ENCODE data around the gene ANAPC2. TPM values are rescaled to one million over a fixed set of nuclear protein-coding genes. Genes with fewer than 3 reads are reported as not detected.

The ANAPC2 gene
- total RNA-seq, 4 donors from 2014 or later: 14.0 to 34.1 (median 25.1) TPM

- no CpG with 5 or more reads among the region's 9 CpGs for WGBS, 2 donors
Observed at GRCh38 chr9:137146527-137146918, 41.8 kb downstream of the ANAPC2 start.

GRCh38 chr9:137145731-137146526, 42.4 kb downstream of the ANAPC2 start:
- no peak for DNase-seq
- TF ChIP-seq POLR2A (IDR thresholded peaks at IDR 0.05) (no peak), CTCF (IDR thresholded peaks at IDR 0.05) (no peak)
- WGBS, 2 donors: 58 to 62% methylated on average over 12 to 14 of the region's 49 CpGs
- no peaks in the 10 kb centered on the region for H3K36me3 ChIP-seq
- H3K27ac ChIP-seq: no peak overlapping the region
- no peak overlapping the region for H3K4me3 ChIP-seq
- H3K4me1 ChIP-seq: no peaks in the 10 kb centered on the region
- intact Hi-C loops (cut with DNase I): no loop called here
- peaks cover 0 to 5% (median 0%) of the 10 kb centered on the region in 3 donors for H3K9me3 ChIP-seq
- H3K27me3 ChIP-seq: peaks cover 0 to 83% (median 0%) of the 10 kb centered on the region in 4 donors

More at GRCh38 chr9:137146527-137146918, 41.8 kb downstream of the ANAPC2 start:
- Histone ChIP-seq H3K9me3 (peaks cover 0 to 8% (median 0%) of the 10 kb centered on the region in 3 donors), H3K27ac (no peak overlapping the region), H3K4me3 (no peak overlapping the region), H3K27me3 (peaks cover 0 to 77% (median 0%) of the 10 kb centered on the region in 4 donors), H3K4me1 (no peaks in the 10 kb centered on the region), H3K36me3 (no peaks in the 10 kb centered on the region)
- TF ChIP-seq POLR2A (IDR thresholded peaks at IDR 0.05) (no peak), CTCF (IDR thresholded peaks at IDR 0.05) (no peak)
- intact Hi-C loops (cut with DNase I): no loop called here
- DNase-seq: no peak

- Histone ChIP-seq H3K4me1 (peaks cover 0 to 11% (median 8%) of the 10 kb centered on the region in 3 donors), H3K9me3 (no peaks in the 10 kb centered on the region), H3K27me3 (peaks cover 0 to 94% (median 14%) of the 10 kb centered on the region in 4 donors), H3K36me3 (no peaks in the 10 kb centered on the region), H3K4me3 (no peak overlapping the region), H3K27ac (no peak overlapping the region)
- intact Hi-C loops (cut with DNase I): no loop called here
- 20 to 37% methylated on average over 2 of the region's 4 CpGs for WGBS, 2 donors
- TF ChIP-seq POLR2A (IDR thresholded peaks at IDR 0.05): no peak
- no peak for TF ChIP-seq CTCF (IDR thresholded peaks at IDR 0.05)
- no peak for DNase-seq
Observed at GRCh38 chr9:137143459-137143858, 44.9 kb downstream of the ANAPC2 start.

- H3K4me3 ChIP-seq: no peak overlapping the region
- no peak for TF ChIP-seq CTCF (IDR thresholded peaks at IDR 0.05)
- no peak for TF ChIP-seq POLR2A (IDR thresholded peaks at IDR 0.05)
- peaks cover 0 to 16% (median 8%) of the 10 kb centered on the region in 3 donors for H3K4me1 ChIP-seq
- no peaks in the 10 kb centered on the region for H3K9me3 ChIP-seq
- DNase-seq: no peak
- intact Hi-C loops (cut with DNase I): no loop called here
- H3K27ac ChIP-seq: no peak overlapping the region
- H3K27me3 ChIP-seq: peaks cover 0 to 94% (median 26%) of the 10 kb centered on the region in 4 donors
- no peaks in the 10 kb centered on the region for H3K36me3 ChIP-seq
- WGBS, 2 donors: 69 to 73% methylated on average over 9 to 21 of the region's 24 CpGs
Observed at GRCh38 chr9:137141976-137142936, 46.1 kb downstream of the ANAPC2 start.

Data from esophagus squamous epithelium (tissue), 5 donors.